Measurements from ENCODE around the gene PTPRN2.

The PTPRN2 gene

GRCh38 chr7:157693521-157694375 is 893.9 kb downstream of the PTPRN2 start:
- no peak for TF ChIP-seq CTCF (IDR thresholded peaks at IDR 0.05; ENCODE audit: borderline replicate concordance, control extremely low read depth, extremely low read depth, insufficient read depth, missing control alignments)
- in situ Hi-C loops (cut with MboI; ENCODE audit: low sequenced_read_pairs, unreplicated experiment) = no loop called here
- no peak for DNase-seq (ENCODE audit: low spot score)

GRCh38 chr7:157693071-157693520 is 894.5 kb downstream of the PTPRN2 start:
- in situ Hi-C loops (cut with MboI; ENCODE audit: low sequenced_read_pairs, unreplicated experiment) = no loop called here
- no peak for DNase-seq (ENCODE audit: low spot score)
- no peak for TF ChIP-seq CTCF (IDR thresholded peaks at IDR 0.05; ENCODE audit: borderline replicate concordance, control extremely low read depth, extremely low read depth, insufficient read depth, missing control alignments)

- no peak for TF ChIP-seq CTCF (IDR thresholded peaks at IDR 0.05; ENCODE audit: borderline replicate concordance, control extremely low read depth, extremely low read depth, insufficient read depth, missing control alignments)
- no peak for DNase-seq (ENCODE audit: low spot score)
- in situ Hi-C loops (cut with MboI; ENCODE audit: low sequenced_read_pairs, unreplicated experiment) = no loop called here
Observed at GRCh38 chr7:157692460-157693011, 895.1 kb downstream of the PTPRN2 start.

GRCh38 chr7:157691586-157692459 is 895.8 kb downstream of the PTPRN2 start:
- no peak for DNase-seq (ENCODE audit: low spot score)
- TF ChIP-seq CTCF (IDR thresholded peaks at IDR 0.05; ENCODE audit: borderline replicate concordance, control extremely low read depth, extremely low read depth, insufficient read depth, missing control alignments) = no peak
- in situ Hi-C loops (cut with MboI; ENCODE audit: low sequenced_read_pairs, unreplicated experiment) = no loop called here

GRCh38 chr7:157690833-157691585 is 896.6 kb downstream of the PTPRN2 start:
- in situ Hi-C loops (cut with MboI; ENCODE audit: low sequenced_read_pairs, unreplicated experiment) = no loop called here
- no peak for DNase-seq (ENCODE audit: low spot score)
- TF ChIP-seq CTCF (IDR thresholded peaks at IDR 0.05; ENCODE audit: borderline replicate concordance, control extremely low read depth, extremely low read depth, insufficient read depth, missing control alignments) = no peak
